ENCODE measurements around the gene RGS19.

RGS19 gene

GRCh38 chr20:64077876-64078551, 1.3 kb downstream of the RGS19 start:
- DNase-seq (ENCODE audit: low read depth) = no peak
- TF ChIP-seq, protein P1, sequence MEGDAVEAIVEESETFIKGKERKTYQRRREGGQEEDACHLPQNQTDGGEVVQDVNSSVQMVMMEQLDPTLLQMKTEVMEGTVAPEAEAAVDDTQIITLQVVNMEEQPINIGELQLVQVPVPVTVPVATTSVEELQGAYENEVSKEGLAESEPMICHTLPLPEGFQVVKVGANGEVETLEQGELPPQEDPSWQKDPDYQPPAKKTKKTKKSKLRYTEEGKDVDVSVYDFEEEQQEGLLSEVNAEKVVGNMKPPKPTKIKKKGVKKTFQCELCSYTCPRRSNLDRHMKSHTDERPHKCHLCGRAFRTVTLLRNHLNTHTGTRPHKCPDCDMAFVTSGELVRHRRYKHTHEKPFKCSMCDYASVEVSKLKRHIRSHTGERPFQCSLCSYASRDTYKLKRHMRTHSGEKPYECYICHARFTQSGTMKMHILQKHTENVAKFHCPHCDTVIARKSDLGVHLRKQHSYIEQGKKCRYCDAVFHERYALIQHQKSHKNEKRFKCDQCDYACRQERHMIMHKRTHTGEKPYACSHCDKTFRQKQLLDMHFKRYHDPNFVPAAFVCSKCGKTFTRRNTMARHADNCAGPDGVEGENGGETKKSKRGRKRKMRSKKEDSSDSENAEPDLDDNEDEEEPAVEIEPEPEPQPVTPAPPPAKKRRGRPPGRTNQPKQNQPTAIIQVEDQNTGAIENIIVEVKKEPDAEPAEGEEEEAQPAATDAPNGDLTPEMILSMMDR (conservative IDR thresholded peaks at IDR 0.05; ENCODE audit: low read depth, low read length) = no peak
- no peak overlapping the region for H3K4me3 ChIP-seq (ENCODE audit: low read depth, low read length)

- no peak for DNase-seq (ENCODE audit: low read depth)
- H3K4me3 ChIP-seq (ENCODE audit: low read depth, low read length) = no peak overlapping the region
- TF ChIP-seq, protein P1 (conservative IDR thresholded peaks at IDR 0.05; ENCODE audit: low read depth, low read length) = no peak
Observed at GRCh38 chr20:64077541-64077875, 1.8 kb downstream of the RGS19 start.

- TF ChIP-seq, protein P1 (conservative IDR thresholded peaks at IDR 0.05; ENCODE audit: low read depth, low read length) = no peak
- no peak overlapping the region for H3K4me3 ChIP-seq (ENCODE audit: low read depth, low read length)
- DNase-seq (ENCODE audit: low read depth) = no peak
Observed at GRCh38 chr20:64077094-64077493, 2.2 kb downstream of the RGS19 start.

DNA sequence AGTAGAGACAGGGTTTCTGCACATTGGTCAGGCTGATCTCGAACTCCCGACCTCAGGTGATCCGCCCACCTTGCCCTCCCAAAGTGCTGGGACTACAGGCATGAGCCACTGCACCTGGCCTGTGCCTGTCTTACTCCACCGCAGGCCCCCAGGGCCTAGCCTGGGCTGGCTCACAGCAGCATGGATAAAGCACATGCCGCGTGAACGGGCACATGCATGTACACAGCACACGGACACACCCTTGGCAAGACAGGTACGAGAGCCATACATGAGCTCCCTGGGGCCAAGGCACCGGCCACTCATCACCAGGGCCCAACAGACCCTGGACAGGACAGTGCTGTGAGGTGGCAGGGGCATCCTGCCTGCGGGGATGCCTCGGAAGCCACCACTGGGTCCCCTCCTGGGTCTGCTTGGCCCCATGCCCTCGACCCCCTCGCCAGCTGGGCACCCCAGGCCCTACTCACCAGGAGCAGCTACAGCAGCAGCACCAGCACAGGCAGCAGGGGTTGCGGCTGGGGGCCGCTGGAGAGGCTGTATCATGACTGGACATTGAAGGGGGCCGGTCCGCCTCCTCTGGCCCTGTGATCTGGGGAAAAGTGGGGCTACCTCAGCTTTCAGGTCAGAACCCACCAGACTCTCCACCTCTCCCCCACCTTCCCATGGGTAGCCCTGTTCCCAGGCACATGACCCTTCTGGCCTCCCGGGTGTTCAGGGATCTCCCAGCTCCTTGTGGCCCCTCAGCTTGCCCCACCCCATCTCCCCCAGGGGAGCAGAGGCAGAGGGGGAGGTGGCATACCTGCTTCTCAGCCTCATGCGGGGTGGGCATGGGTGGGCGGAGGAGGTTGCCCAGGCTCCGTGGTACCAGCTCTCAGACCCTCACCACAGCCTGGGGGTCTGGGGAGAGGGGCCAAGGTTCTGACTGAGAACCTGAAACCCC, 3.0 kb downstream of the RGS19 start:
- TF ChIP-seq, protein P1 (conservative IDR thresholded peaks at IDR 0.05; ENCODE audit: low read depth, low read length) = no peak
- no peak overlapping the region for H3K4me3 ChIP-seq (ENCODE audit: low read depth, low read length)
- DNase-seq (ENCODE audit: low read depth) = no peak

DNA sequence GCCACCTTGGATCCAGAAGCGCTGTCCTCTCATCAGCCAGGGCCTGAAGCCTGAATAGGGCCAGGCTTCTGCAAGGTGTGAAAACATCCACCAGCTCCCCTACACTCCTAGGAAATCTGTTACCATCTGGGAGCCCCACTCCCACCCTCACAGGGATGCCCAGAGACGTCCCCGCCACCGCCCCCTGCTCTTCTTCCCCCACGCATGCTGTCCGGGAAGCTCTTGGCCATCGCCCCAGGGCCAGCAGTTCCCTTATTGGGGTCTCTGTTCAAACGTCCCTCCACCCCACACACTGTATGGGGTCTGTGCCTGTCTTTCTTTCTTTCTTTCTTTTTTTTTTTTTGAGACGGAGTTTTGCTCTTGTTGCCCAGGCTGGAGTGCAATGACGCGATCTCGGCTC, 3.8 kb downstream of the RGS19 start:
- TF ChIP-seq, protein P1 (conservative IDR thresholded peaks at IDR 0.05; ENCODE audit: low read depth, low read length) = no peak
- no peak overlapping the region for H3K4me3 ChIP-seq (ENCODE audit: low read depth, low read length)
- DNase-seq (ENCODE audit: low read depth) = no peak

DNA sequence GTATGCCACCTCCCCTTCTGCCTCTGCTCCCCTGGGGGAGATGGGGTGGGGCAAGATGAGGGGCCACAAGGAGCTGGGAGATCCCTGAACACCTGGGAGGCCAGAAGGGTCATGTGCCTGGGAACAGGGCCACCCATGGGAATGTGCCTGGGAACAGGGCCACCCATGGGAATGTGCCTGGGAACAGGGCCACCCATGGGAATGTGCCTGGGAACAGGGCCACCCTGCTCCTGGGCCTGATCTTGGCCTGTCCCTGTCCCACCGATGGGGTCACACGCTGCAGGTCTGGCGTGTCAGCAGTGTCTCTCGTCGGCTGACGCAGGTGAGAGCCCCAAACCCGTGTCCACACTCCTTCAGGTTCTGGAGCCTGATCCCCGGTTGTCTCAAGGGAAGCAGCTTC, 4.4 kb downstream of the RGS19 start:
- no peak overlapping the region for H3K4me3 ChIP-seq (ENCODE audit: low read depth, low read length)
- TF ChIP-seq, protein P1 (conservative IDR thresholded peaks at IDR 0.05; ENCODE audit: low read depth, low read length) = no peak
- DNase-seq (ENCODE audit: low read depth) = no peak
